SK-N-SH treated with all-trans-retinoic acid at 6 μM for 48 hours (cell line): ENCODE data around the gene LANCL1.
"Not testable (repeated sequence)": the region's sequence is repeated elsewhere in the genome, so short reads cannot be mapped to it uniquely, and the experiment has no call there.

ENCODE experiments used
- ATAC-seq: fragments of 200-7000 bp; cut with Tn5 transposase; 3 replicates; pipeline ENCODE4 v1.9.1; 2020; ENCODE audit warnings: mild to moderate bottlenecking, moderate library complexity
- ARNTL ChIP-seq: fragments of 450-650 bp; formaldehyde crosslinking; IDR thresholded peaks from 2 replicates; pipeline ENCODE4 v1.5.0; 2020; ENCODE audit warnings: low read depth, mild to moderate bottlenecking, moderate library complexity, borderline replicate concordance
- BACH2 ChIP-seq: fragments of 250-450 bp; sonication (Bioruptor Pico); IDR thresholded peaks from 2 replicates; pipeline ENCODE4 v1.9.0; 2021; ENCODE audit warnings: mild to moderate bottlenecking, borderline replicate concordance
- CSDC2 ChIP-seq: fragments of 250-450 bp; sonication (Bioruptor Pico); IDR thresholded peaks from 2 replicates; pipeline ENCODE4 v1.5.0; 2020; ENCODE audit warnings: mild to moderate bottlenecking, moderate library complexity
- ESRRG ChIP-seq: fragments of 250-450 bp; sonication (Bioruptor Pico); IDR thresholded peaks from 2 replicates; pipeline ENCODE4 v1.6.1; 2021; ENCODE audit warnings: mild to moderate bottlenecking
- GLIS3 ChIP-seq: fragments of 250-450 bp; sonication (Bioruptor Pico); IDR thresholded peaks from 2 replicates; pipeline ENCODE4 v1.5.0; 2020; ENCODE audit warnings: mild to moderate bottlenecking, moderate library complexity
- ISL1 ChIP-seq: fragments of 250-450 bp; sonication (Bioruptor Pico); IDR thresholded peaks from 2 replicates; pipeline ENCODE4 v2.1.2; 2022; ENCODE audit warnings: mild to moderate bottlenecking, moderate library complexity
- OSR1 ChIP-seq: fragments of 250-450 bp; sonication (Bioruptor Pico); IDR thresholded peaks from 2 replicates; pipeline ENCODE4 v1.8.0; 2022; ENCODE audit warnings: moderate library complexity, mild to moderate bottlenecking, inconsistent platforms
- PPARA ChIP-seq: fragments of 250-450 bp; sonication (Bioruptor Pico); IDR thresholded peaks from 2 replicates; pipeline ENCODE4 v1.5.0; 2020; ENCODE audit warnings: mild to moderate bottlenecking, borderline replicate concordance
- RARB ChIP-seq: fragments of 250-450 bp; sonication (Bioruptor Pico); IDR thresholded peaks from 2 replicates; pipeline ENCODE4 v1.8.0; 2021; ENCODE audit warnings: mild to moderate bottlenecking, moderate library complexity
- SNAI2 ChIP-seq: fragments of 250-450 bp; sonication (Bioruptor Pico); IDR thresholded peaks from 2 replicates; pipeline ENCODE4 v1.5.0; 2020; ENCODE audit warnings: mild to moderate bottlenecking, moderate library complexity
- TCF4 ChIP-seq: fragments of 250-450 bp; sonication (Bioruptor Pico); IDR thresholded peaks from 2 replicates; pipeline ENCODE4 v1.8.0; 2021; ENCODE audit warnings: mild to moderate bottlenecking, moderate library complexity, borderline replicate concordance
- TOX ChIP-seq: fragments of 250-450 bp; sonication (Bioruptor Pico); IDR thresholded peaks from 2 replicates; pipeline ENCODE4 v1.8.0; 2021; ENCODE audit warnings: mild to moderate bottlenecking, moderate library complexity, borderline replicate concordance
- ZC3H10 ChIP-seq: fragments of 250-450 bp; sonication (Bioruptor Pico); IDR thresholded peaks from 2 replicates; pipeline ENCODE4 v1.5.1; 2021; ENCODE audit warnings: mild to moderate bottlenecking, moderate library complexity
- ZFP3 ChIP-seq: fragments of 250-450 bp; sonication (Bioruptor Pico); IDR thresholded peaks from 2 replicates; pipeline ENCODE4 v1.5.0; 2020; ENCODE audit warnings: mild to moderate bottlenecking, moderate library complexity
- ZFP30 ChIP-seq: fragments of 450-650 bp; formaldehyde crosslinking; IDR thresholded peaks from 2 replicates; pipeline ENCODE4 v1.5.0; 2022; ENCODE audit warnings: mild to moderate bottlenecking, moderate library complexity
- ZNF565 ChIP-seq: fragments of 450-650 bp; formaldehyde crosslinking; conservative IDR thresholded peaks from 2 replicates; pipeline ENCODE4 v1.5.0; 2020; ENCODE audit warnings: low read depth, mild to moderate bottlenecking, moderate library complexity
- ZNF70 ChIP-seq: fragments of 450-650 bp; formaldehyde crosslinking; IDR thresholded peaks from 2 replicates; pipeline ENCODE4 v1.5.0; 2020; ENCODE audit warnings: mild to moderate bottlenecking, moderate library complexity
- ZNF8 ChIP-seq: fragments of 450-650 bp; formaldehyde crosslinking; IDR thresholded peaks from 2 replicates; pipeline ENCODE4 v1.5.0; 2020; ENCODE audit warnings: mild to moderate bottlenecking, moderate library complexity
- TF ChIP-seq, protein P1 (sequence below): fragments of 250-450 bp; sonication (Bioruptor Pico); IDR thresholded peaks from 2 replicates; pipeline ENCODE4 v1.5.1; 2021; ENCODE audit warnings: mild to moderate bottlenecking, moderate library complexity
- TF ChIP-seq, protein P2 (sequence below): fragments of 250-450 bp; sonication (Bioruptor Pico); IDR thresholded peaks from 2 replicates; pipeline ENCODE4 v1.5.0; 2020; ENCODE audit warnings: mild to moderate bottlenecking, moderate library complexity
- TF ChIP-seq, protein P3 (sequence below): fragments of 250-450 bp; sonication (Bioruptor Pico); IDR thresholded peaks from 2 replicates; pipeline ENCODE4 v1.5.1; 2020; ENCODE audit warnings: low read depth, mild to moderate bottlenecking, moderate library complexity
- TF ChIP-seq, protein P4 (sequence below): fragments of 250-450 bp; sonication (Bioruptor Pico); IDR thresholded peaks from 2 replicates; pipeline ENCODE4 v1.8.0; 2020; ENCODE audit warnings: mild to moderate bottlenecking, moderate library complexity, borderline replicate concordance

Gene LANCL1

DNA sequence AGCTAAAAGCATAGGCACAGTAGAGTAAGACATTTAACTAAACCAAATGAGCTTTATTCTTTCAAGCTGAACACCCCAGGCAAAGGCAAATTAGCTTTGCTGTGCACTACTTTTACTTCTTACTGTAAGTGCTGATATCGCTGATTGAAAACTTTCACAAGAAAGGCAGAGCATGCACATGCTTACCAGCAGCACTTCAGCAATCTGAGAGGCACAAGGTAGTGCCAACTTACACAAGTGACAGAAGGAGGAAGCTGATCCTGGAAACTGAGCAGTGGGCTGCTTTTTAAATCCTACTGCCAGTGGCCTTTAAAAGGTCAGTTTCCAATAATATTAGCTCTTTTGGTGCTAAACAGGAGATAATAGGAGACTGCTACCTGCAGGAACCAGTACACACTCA, 43.9 kb downstream of the LANCL1 start:
- ATAC-seq: no peak
- TF ChIP-seq OSR1: no peak
- no peak for TF ChIP-seq PPARA (CRISPR knock-in tag)
- TF ChIP-seq BACH2 (CRISPR knock-in tag): no peak
- TF ChIP-seq RARB (CRISPR knock-in tag): no peak
- no peak for TF ChIP-seq ZNF565 (CRISPR knock-in tag)

DNA sequence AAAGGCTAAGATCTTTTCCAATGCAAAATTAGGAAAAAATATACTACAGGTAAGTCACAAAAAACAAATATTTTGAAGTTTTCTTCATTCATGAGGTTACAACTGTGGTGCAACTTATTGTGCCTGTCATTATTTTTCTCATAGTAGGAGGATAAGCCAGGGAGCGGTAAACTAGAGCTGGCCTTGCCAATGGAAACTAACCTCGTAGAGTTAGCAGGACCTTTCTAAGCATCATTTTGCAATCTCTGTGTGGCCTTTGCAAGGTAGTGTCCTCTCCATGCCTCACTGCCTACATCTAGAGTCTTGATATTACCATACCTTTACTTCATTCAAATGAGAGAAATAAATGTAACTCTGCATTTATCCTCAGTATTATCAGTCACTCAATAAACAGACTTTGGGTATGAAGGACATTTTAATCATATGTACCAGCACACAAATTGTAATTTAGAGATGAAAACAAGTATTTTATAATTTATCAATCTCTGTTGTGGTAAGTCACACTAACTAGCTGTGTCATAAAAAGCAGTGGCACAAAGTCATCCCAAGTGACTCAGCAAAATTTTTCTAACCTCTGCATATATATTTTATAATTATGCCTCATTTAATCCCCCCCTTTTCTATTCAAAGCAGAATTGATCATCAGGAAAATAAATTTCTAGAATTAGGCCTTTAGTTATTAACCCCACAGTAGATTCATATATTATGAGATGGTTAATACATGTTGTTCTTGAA, 47.0 kb downstream of the LANCL1 start:
- TF ChIP-seq BACH2 (CRISPR knock-in tag) (no peak), ZFP3 (no peak), PPARA (CRISPR knock-in tag) (no peak), TOX (CRISPR knock-in tag) (no peak), ISL1 (CRISPR knock-in tag) (no peak), ZNF565 (CRISPR knock-in tag) (no peak), ZFP30 (CRISPR knock-in tag) (no peak), SNAI2 (CRISPR knock-in tag) (no peak), ZNF70 (CRISPR knock-in tag) (no peak), RARB (CRISPR knock-in tag) (no peak)
- TF ChIP-seq, protein P1, sequence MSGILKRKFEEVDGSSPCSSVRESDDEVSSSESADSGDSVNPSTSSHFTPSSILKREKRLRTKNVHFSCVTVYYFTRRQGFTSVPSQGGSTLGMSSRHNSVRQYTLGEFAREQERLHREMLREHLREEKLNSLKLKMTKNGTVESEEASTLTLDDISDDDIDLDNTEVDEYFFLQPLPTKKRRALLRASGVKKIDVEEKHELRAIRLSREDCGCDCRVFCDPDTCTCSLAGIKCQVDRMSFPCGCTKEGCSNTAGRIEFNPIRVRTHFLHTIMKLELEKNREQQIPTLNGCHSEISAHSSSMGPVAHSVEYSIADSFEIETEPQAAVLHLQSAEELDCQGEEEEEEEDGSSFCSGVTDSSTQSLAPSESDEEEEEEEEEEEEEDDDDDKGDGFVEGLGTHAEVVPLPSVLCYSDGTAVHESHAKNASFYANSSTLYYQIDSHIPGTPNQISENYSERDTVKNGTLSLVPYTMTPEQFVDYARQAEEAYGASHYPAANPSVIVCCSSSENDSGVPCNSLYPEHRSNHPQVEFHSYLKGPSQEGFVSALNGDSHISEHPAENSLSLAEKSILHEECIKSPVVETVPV (CRISPR knock-in tag): no peak
- TF ChIP-seq, protein P2, sequence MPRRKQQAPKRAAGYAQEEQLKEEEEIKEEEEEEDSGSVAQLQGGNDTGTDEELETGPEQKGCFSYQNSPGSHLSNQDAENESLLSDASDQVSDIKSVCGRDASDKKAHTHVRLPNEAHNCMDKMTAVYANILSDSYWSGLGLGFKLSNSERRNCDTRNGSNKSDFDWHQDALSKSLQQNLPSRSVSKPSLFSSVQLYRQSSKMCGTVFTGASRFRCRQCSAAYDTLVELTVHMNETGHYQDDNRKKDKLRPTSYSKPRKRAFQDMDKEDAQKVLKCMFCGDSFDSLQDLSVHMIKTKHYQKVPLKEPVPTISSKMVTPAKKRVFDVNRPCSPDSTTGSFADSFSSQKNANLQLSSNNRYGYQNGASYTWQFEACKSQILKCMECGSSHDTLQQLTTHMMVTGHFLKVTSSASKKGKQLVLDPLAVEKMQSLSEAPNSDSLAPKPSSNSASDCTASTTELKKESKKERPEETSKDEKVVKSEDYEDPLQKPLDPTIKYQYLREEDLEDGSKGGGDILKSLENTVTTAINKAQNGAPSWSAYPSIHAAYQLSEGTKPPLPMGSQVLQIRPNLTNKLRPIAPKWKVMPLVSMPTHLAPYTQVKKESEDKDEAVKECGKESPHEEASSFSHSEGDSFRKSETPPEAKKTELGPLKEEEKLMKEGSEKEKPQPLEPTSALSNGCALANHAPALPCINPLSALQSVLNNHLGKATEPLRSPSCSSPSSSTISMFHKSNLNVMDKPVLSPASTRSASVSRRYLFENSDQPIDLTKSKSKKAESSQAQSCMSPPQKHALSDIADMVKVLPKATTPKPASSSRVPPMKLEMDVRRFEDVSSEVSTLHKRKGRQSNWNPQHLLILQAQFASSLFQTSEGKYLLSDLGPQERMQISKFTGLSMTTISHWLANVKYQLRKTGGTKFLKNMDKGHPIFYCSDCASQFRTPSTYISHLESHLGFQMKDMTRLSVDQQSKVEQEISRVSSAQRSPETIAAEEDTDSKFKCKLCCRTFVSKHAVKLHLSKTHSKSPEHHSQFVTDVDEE (CRISPR knock-in tag): no peak
- ATAC-seq: no peak

DNA sequence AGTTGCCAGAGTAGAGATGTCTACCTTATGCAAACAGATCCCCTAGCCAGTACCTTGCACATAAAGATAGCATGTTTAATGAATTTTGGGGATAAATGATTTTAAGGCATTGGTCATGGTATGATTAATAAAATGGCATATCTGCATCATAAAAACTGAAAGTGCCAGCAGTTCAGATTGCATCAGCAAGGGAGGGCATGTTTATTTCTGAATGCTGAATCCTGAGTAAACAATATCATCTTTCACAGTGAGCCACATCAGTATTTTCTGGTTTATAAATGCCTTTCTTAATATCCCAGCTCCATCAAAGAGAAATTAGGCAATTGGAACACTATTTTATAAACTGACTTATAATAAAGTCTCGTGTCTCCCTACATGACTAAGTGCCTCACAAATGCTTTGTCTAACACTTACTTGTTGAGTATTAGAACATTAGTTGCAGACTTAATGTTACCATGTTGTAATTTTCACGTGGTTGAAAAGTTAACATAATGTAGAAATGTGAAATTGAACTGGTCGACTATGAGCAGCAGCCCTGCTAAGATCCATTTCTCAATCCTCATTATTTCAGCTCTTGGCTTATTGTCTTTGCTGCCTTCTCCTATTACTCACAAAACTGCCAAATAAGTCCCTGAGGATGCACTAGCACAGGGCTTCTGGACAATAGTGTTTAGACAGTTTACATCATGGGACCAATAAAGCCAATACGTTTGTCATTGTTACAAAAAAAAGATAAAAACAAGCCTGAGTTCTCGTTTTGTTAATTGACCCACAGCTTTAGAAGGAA, 48.0 kb downstream of the LANCL1 start:
- ATAC-seq: no peak
- TF ChIP-seq ZNF565 (CRISPR knock-in tag): no peak
- TF ChIP-seq TCF4: no peak
- no peak for TF ChIP-seq ZNF8 (CRISPR knock-in tag)
- TF ChIP-seq GLIS3 (CRISPR knock-in tag): no peak
- TF ChIP-seq ARNTL (CRISPR knock-in tag): no peak
- TF ChIP-seq, all 23 proteins: peak for 0

DNA sequence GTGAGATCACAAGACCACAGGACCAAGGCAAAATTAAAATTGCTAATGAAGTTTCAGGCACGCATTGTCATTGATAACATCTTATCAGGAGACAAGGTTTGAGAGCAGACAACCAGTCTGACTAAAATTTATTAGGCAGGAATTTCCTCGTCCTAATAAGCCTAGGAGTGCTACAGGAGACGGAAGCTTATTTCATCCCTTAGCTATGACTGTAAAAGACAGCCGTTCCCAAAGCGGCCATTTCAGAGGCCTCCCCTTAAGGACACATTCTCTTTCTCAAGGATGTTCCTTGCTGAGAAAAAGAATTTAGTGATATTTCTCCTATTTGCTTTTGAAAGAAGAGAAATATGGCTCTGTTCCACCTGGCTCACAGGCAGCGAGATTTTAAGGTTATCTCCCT, 49.2 kb downstream of the LANCL1 start:
- not testable (repeated sequence) for ATAC-seq

DNA sequence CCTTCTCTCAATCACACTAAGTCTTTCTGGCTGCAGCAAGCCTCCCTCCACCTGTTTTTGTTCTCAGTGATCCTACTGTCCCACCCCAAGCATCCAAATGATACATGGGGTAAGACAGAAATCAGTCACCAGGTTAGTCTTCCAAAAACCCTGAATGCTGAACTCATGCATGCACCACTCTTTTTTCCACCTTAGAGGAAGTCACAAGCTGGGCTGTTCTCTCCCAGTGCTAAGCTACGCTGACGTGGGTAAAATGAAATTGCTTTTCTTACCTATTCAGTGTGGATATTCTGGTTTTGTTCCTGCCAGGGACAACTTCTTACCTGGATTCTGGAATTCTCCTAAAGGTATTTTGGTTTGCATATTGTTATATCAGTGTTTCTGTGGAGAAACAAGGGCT, 54.2 kb downstream of the LANCL1 start:
- ATAC-seq: peak; percentile 30
- no peak for TF ChIP-seq GLIS3 (CRISPR knock-in tag)
- TF ChIP-seq CSDC2: no peak
- TF ChIP-seq, protein P3, sequence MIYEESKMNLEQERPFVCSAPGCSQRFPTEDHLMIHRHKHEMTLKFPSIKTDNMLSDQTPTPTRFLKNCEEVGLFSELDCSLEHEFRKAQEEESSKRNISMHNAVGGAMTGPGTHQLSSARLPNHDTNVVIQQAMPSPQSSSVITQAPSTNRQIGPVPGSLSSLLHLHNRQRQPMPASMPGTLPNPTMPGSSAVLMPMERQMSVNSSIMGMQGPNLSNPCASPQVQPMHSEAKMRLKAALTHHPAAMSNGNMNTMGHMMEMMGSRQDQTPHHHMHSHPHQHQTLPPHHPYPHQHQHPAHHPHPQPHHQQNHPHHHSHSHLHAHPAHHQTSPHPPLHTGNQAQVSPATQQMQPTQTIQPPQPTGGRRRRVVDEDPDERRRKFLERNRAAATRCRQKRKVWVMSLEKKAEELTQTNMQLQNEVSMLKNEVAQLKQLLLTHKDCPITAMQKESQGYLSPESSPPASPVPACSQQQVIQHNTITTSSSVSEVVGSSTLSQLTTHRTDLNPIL (CRISPR knock-in tag): no peak
- TF ChIP-seq OSR1: no peak
- TF ChIP-seq TOX (CRISPR knock-in tag): no peak
- TF ChIP-seq ZC3H10 (CRISPR knock-in tag): no peak
- TF ChIP-seq, protein P1 (CRISPR knock-in tag): no peak
- no peak for TF ChIP-seq ARNTL (CRISPR knock-in tag)
- no peak for TF ChIP-seq ESRRG (CRISPR knock-in tag)
- no peak for TF ChIP-seq RARB (CRISPR knock-in tag)
- no peak for TF ChIP-seq BACH2 (CRISPR knock-in tag)
- TF ChIP-seq, protein P4, sequence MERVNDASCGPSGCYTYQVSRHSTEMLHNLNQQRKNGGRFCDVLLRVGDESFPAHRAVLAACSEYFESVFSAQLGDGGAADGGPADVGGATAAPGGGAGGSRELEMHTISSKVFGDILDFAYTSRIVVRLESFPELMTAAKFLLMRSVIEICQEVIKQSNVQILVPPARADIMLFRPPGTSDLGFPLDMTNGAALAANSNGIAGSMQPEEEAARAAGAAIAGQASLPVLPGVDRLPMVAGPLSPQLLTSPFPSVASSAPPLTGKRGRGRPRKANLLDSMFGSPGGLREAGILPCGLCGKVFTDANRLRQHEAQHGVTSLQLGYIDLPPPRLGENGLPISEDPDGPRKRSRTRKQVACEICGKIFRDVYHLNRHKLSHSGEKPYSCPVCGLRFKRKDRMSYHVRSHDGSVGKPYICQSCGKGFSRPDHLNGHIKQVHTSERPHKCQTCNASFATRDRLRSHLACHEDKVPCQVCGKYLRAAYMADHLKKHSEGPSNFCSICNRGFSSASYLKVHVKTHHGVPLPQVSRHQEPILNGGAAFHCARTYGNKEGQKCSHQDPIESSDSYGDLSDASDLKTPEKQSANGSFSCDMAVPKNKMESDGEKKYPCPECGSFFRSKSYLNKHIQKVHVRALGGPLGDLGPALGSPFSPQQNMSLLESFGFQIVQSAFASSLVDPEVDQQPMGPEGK: no peak
- no peak for TF ChIP-seq ZNF8 (CRISPR knock-in tag)
- TF ChIP-seq ISL1 (CRISPR knock-in tag): no peak
- no peak for TF ChIP-seq PPARA (CRISPR knock-in tag)
- TF ChIP-seq ZFP30 (CRISPR knock-in tag): no peak
- TF ChIP-seq ZNF565 (CRISPR knock-in tag): no peak
